GM21390 (cell line): ENCODE data around the gene SLBP.

Experiments used
- ATAC-seq: cut with Tn5 transposase; IDR thresholded peaks from one replicate; pipeline ENCODE4 v1.9.1; 2021; ENCODE audit not compliant: unreplicated experiment

Gene SLBP

GRCh38 chr4:1749370-1749769, 37.3 kb upstream of the SLBP start:
- no peak for ATAC-seq

GRCh38 chr4:1748465-1748995, 36.4 kb upstream of the SLBP start:
- no peak for ATAC-seq

- no peak for ATAC-seq
Observed at GRCh38 chr4:1747603-1747967, 35.5 kb upstream of the SLBP start.

- no peak for ATAC-seq
Observed at GRCh38 chr4:1746919-1747602, 34.9 kb upstream of the SLBP start.

- peak; percentile 61 for ATAC-seq
Observed at GRCh38 chr4:1746265-1746691, 34.2 kb upstream of the SLBP start.

GRCh38 chr4:1745697-1746096, 33.6 kb upstream of the SLBP start:
- no peak for ATAC-seq

GRCh38 chr4:1745165-1745564, 33.0 kb upstream of the SLBP start:
- ATAC-seq = no peak

- ATAC-seq = no peak
Observed at GRCh38 chr4:1744552-1744951, 32.4 kb upstream of the SLBP start.

GRCh38 chr4:1743975-1744374, 31.9 kb upstream of the SLBP start:
- ATAC-seq = no peak

- no peak for ATAC-seq
Observed at GRCh38 chr4:1743551-1743950, 31.4 kb upstream of the SLBP start.

- ATAC-seq = no peak
Observed at GRCh38 chr4:1741208-1741607, 29.1 kb upstream of the SLBP start.

- no peak for ATAC-seq
Observed at GRCh38 chr4:1740021-1740545, 28.0 kb upstream of the SLBP start.

- ATAC-seq = no peak
Observed at GRCh38 chr4:1739358-1739757, 27.2 kb upstream of the SLBP start.

- no peak for ATAC-seq
Observed at GRCh38 chr4:1738410-1738809, 26.3 kb upstream of the SLBP start.

GRCh38 chr4:1737666-1738065, 25.5 kb upstream of the SLBP start:
- ATAC-seq = no peak

GRCh38 chr4:1736812-1737211, 24.7 kb upstream of the SLBP start:
- no peak for ATAC-seq

- ATAC-seq = no peak
Observed at GRCh38 chr4:1735215-1735614, 23.1 kb upstream of the SLBP start.

GRCh38 chr4:1732911-1733310, 20.8 kb upstream of the SLBP start:
- no peak for ATAC-seq

- ATAC-seq = no peak
Observed at GRCh38 chr4:1731180-1731579, 19.1 kb upstream of the SLBP start.

GRCh38 chr4:1730532-1731135, 18.5 kb upstream of the SLBP start:
- no peak for ATAC-seq

GRCh38 chr4:1728061-1728980, 16.2 kb upstream of the SLBP start:
- no peak for ATAC-seq
